Lung (tissue), 12 donors: ENCODE data around the gene PCP4. TPM values are rescaled to one million over a fixed set of nuclear protein-coding genes. Genes with fewer than 3 reads are reported as not detected.
A peak's percentile ranks its signal among the peaks of the same experiment; 100 is the strongest.

Experiments used
- ATAC-seq: fragments of 200-7000 bp; cut with Tn5 transposase; one replicate; pipeline ENCODE4 v1.9.1; 2020; ENCODE audit warnings: moderate number of reproducible peaks; ENCODE audit not compliant: insufficient read depth, low FRiP score
- DNase-seq, 3 donors: peaks; one replicate each; pipeline ENCODE4 v3.0.0-alpha.2; 2013 to 2017
- H3K27ac ChIP-seq, 2 donors: one replicate each; pipeline ENCODE4 v1.5.1; 2013; ENCODE audit warnings: mild to moderate bottlenecking in 2 of 2, moderate library complexity in 2 of 2, control low read depth in 1 of 2, inconsistent platforms in 1 of 2, low read depth in 1 of 2, low read length in 1 of 2
- H3K27me3 ChIP-seq, 3 donors: one replicate each; pipeline ENCODE4 v1.5.1; 2013; ENCODE audit warnings: low read length in 2 of 3; ENCODE audit not compliant: control insufficient read depth in 3 of 3, insufficient read depth in 3 of 3
- H3K36me3 ChIP-seq, 4 donors: one replicate each; pipeline ENCODE4 v1.5.1; 2013; ENCODE audit warnings: low read length in 4 of 4, mild to moderate bottlenecking in 1 of 4, moderate library complexity in 1 of 4; ENCODE audit not compliant: control insufficient read depth in 4 of 4, insufficient read depth in 4 of 4
- H3K4me1 ChIP-seq, 5 donors: one replicate each; pipeline ENCODE4 v1.5.1; 2013; ENCODE audit warnings: low read length in 5 of 5, mild to moderate bottlenecking in 2 of 5, moderate library complexity in 1 of 5; ENCODE audit not compliant: control insufficient read depth in 5 of 5, insufficient read depth in 5 of 5
- H3K4me3 ChIP-seq: one replicate; pipeline ENCODE4 v1.5.1; 2013; ENCODE audit warnings: mild to moderate bottlenecking, control low read depth, moderate library complexity
- H3K9ac ChIP-seq, 2 donors: one replicate each; pipeline ENCODE4 v1.5.1; 2013; ENCODE audit warnings: low read length in 2 of 2, control low read depth in 1 of 2; ENCODE audit not compliant: insufficient read depth in 1 of 2
- H3K9me3 ChIP-seq, 4 donors: one replicate each; pipeline ENCODE4 v1.5.1; 2013; ENCODE audit warnings: low read length in 3 of 4, mild to moderate bottlenecking in 1 of 4, moderate library complexity in 1 of 4; ENCODE audit not compliant: control insufficient read depth in 4 of 4, insufficient read depth in 3 of 4
- CTCF ChIP-seq: IDR thresholded peaks from 2 replicates; pipeline ENCODE4 v1.5.1; 2012; ENCODE audit warnings: mild to moderate bottlenecking; ENCODE audit errors: control extremely low read depth, extremely low read depth
- WGBS, 2 donors: extraction: QIAGEN DNeasy Blood & Tissue Kit; methylation state at CpG; one replicate each; pipeline ENCODE4 v1.1.7; 2013; 5-methylcytosine and 5-hydroxymethylcytosine counted together
- polyA plus RNA-seq, 2 donors: library from polyadenylated mRNA; stranded (reverse); fragments of 200-250 nt; gene quantifications; one replicate each; pipeline ENCODE4 v1.2.1, GENCODE V29; 2013
- total RNA-seq, 2 donors: library from RNA; depleted of rRNA in 1 of 2; stranded (reverse); fragments of >200 nt in 1 of 2; gene quantifications; one replicate each; pipeline ENCODE4 v1.2.1, GENCODE V29; 2014 to 2021
- donor health status: control.
- donor health status: control.
- donor health status: Bipolar disorder and iron deficiency.
- donor health status: healthy.
- donor health status: DM: yes; HTN: yes; CAD: no.

Gene PCP4
- total and polyA plus RNA-seq, 4 donors, result 0.74 to 3.1 (median 1.3) TPM; not detected in 1

- TF ChIP-seq CTCF, result no peak
- Histone ChIP-seq H3K27me3 (no peaks in the 10 kb centered on the region), H3K27ac (no peak overlapping the region), H3K4me1 (no peaks in the 10 kb centered on the region), H3K36me3 (no peaks in the 10 kb centered on the region), H3K9ac (no peak overlapping the region), H3K4me3 (no peak overlapping the region), H3K9me3 (no peaks in the 10 kb centered on the region)
- DNase-seq (peak in 1 of 3 donors; percentile 13), ATAC-seq (no peak)
- 76 to 90% methylated on average over 10 of the region's 10 CpGs for WGBS, 2 donors
These were observed 18.1 kb upstream of the PCP4 start for GRCh38 chr21:39849014-39849655.

- no peak for TF ChIP-seq CTCF
- no peaks in the 10 kb centered on the region for H3K27me3 ChIP-seq
- no peaks in the 10 kb centered on the region for H3K36me3 ChIP-seq
- 70 to 75% methylated on average over 2 of the region's 2 CpGs for WGBS, 2 donors
- H3K9ac ChIP-seq, result no peak overlapping the region
- no peaks in the 10 kb centered on the region for H3K4me1 ChIP-seq
- no peak for ATAC-seq
- no peak overlapping the region for H3K27ac ChIP-seq
- no peak overlapping the region for H3K4me3 ChIP-seq
- DNase-seq, result no peak
- H3K9me3 ChIP-seq, result no peaks in the 10 kb centered on the region
These were observed 16.9 kb upstream of the PCP4 start for GRCh38 chr21:39850333-39850732.

- Histone ChIP-seq H3K27ac (no peak overlapping the region), H3K4me3 (no peak overlapping the region), H3K9me3 (no peaks in the 10 kb centered on the region), H3K27me3 (no peaks in the 10 kb centered on the region), H3K9ac (no peak overlapping the region), H3K36me3 (no peaks in the 10 kb centered on the region), H3K4me1 (no peaks in the 10 kb centered on the region)
- ATAC-seq (no peak), DNase-seq (no peak)
- 89 to 92% methylated on average over 7 of the region's 7 CpGs for WGBS, 2 donors
- no peak for TF ChIP-seq CTCF
These were observed 16.1 kb upstream of the PCP4 start for GRCh38 chr21:39851002-39851618.
